K562 (cell line): ENCODE results near the gene DHX8.

ENCODE experiments used
- BHLHE40 ChIP-seq: IDR thresholded peaks from 2 replicates; pipeline ENCODE4 v1.6.1; 2011; ENCODE audit warnings: low read length, improper control_type of control experiment
- CTCF ChIP-seq, 3 experiments: IDR thresholded peaks in 2 of 3; conservative IDR thresholded peaks in 1 of 3; 2 replicates each; pipeline ENCODE4 v1.5.1; 2011 to 2012; ENCODE audit warnings: low read length in 3 of 3, mild to moderate bottlenecking in 3 of 3, control low read depth in 2 of 3, improper control_type of control experiment in 1 of 3, inconsistent platforms in 1 of 3, low read depth in 1 of 3, mixed read lengths in 1 of 3, moderate library complexity in 1 of 3; ENCODE audit not compliant: insufficient read depth in 2 of 3
- DLX4 ChIP-seq: fragments of 250-450 bp; sonication (Bioruptor Pico); IDR thresholded peaks from 2 replicates; pipeline ENCODE4 v1.6.1; 2021; ENCODE audit warnings: mild to moderate bottlenecking
- HDAC6 ChIP-seq: IDR thresholded peaks from 2 replicates; pipeline ENCODE4 v1.6.1; 2012; ENCODE audit warnings: low read depth, mild to moderate bottlenecking, control low read depth, inconsistent platforms, low read length, moderate library complexity
- KDM4B ChIP-seq, 2 experiments: fragments of 450-650 bp in 1 of 2; sonication (generic) in 1 of 2; IDR thresholded peaks; 2 replicates each; pipeline ENCODE4 v1.6.1; 2016 to 2017; ENCODE audit warnings: borderline replicate concordance in 2 of 2, antibody characterized with exemption in 1 of 2, low read depth in 1 of 2, mild to moderate bottlenecking in 1 of 2
- LARP7 ChIP-seq: fragments of 450-650 bp; IDR thresholded peaks from 2 replicates; pipeline ENCODE4 v1.6.1; 2016
- MLLT1 ChIP-seq, 2 experiments: fragments of 450-650 bp; IDR thresholded peaks; 2 replicates each; pipeline ENCODE4 v1.6.1; 2016
- REST ChIP-seq, 2 experiments: fragments of 450-650 bp; formaldehyde crosslinking in 1 of 2; IDR thresholded peaks; 2 replicates each; pipeline versions ENCODE4 v1.4.0 to v1.6.1; 2014 to 2020; ENCODE audit warnings: mild to moderate bottlenecking in 2 of 2, borderline replicate concordance in 1 of 2, low read depth in 1 of 2
- TAF1 ChIP-seq: IDR thresholded peaks from 2 replicates; pipeline ENCODE4 v1.6.1; 2011; ENCODE audit warnings: mild to moderate bottlenecking, low read length, moderate library complexity; ENCODE audit not compliant: insufficient read depth, control insufficient read depth, severe bottlenecking; ENCODE audit errors: extremely low read depth
- THRB ChIP-seq: fragments of 450-650 bp; formaldehyde crosslinking; conservative IDR thresholded peaks from 2 replicates; pipeline ENCODE4 v1.4.0; 2022; ENCODE audit warnings: mild to moderate bottlenecking, missing genetic modification characterization
- USF1 ChIP-seq: sonication (generic); formaldehyde crosslinking; IDR thresholded peaks from 2 replicates; pipeline ENCODE4 v1.9.0; 2022; ENCODE audit warnings: mild to moderate bottlenecking, missing genetic modification reagents
- ZBTB33 ChIP-seq: sonication (generic); formaldehyde crosslinking; IDR thresholded peaks from 2 replicates; pipeline ENCODE4 v1.8.1; 2023; ENCODE audit warnings: mild to moderate bottlenecking, missing genetic modification reagents
- ZNF232 ChIP-seq: sonication (generic); formaldehyde crosslinking; IDR thresholded peaks from 2 replicates; pipeline ENCODE4 v1.8.0; 2022; ENCODE audit warnings: mild to moderate bottlenecking, missing genetic modification reagents
- ZSCAN29 ChIP-seq: fragments of 450-650 bp; IDR thresholded peaks from 2 replicates; pipeline ENCODE4 v1.6.1; 2017

GRCh38 chr17:43456029-43456428 is 27.7 kb upstream of the DHX8 start:
- TF ChIP-seq DLX4 (no peak), THRB (CRISPR knock-in tag) (no peak), BHLHE40 (no peak), USF1 (CRISPR knock-in tag) (no peak), TAF1 (no peak), ZNF232 (CRISPR knock-in tag) (no peak), MLLT1 (IDR thresholded peaks at IDR 0.05) (no peak), HDAC6 (no peak), KDM4B (IDR thresholded peaks at IDR 0.05; ENCODE audit: borderline replicate concordance in 2 of 2, low read depth in 1 of 2) (no peak), CTCF (IDR thresholded peaks at IDR 0.05 in 2 of 3, conservative IDR thresholded peaks at IDR 0.05 in 1 of 3; ENCODE audit: insufficient read depth in 2 of 3, low read depth in 1 of 3, low read length in 3 of 3) (no peak), ZSCAN29 (no peak), REST (IDR thresholded peaks at IDR 0.05; ENCODE audit: borderline replicate concordance) (no peak), REST (CRISPR knock-in tag; IDR thresholded peaks at IDR 0.05; ENCODE audit: low read depth) (no peak), ZBTB33 (no peak), LARP7 (no peak)
